Heart left ventricle (tissue), 13 donors: ENCODE results near the gene SRPK1.

Source experiments
- POLR2A ChIP-seq, 2 donors: fragments of 450-650 bp; IDR thresholded peaks; one replicate each; pipeline ENCODE4 v1.6.1; 2017; ENCODE audit warnings: antibody characterized with exemption in 2 of 2, mild to moderate bottlenecking in 2 of 2, moderate library complexity in 2 of 2
- TF ChIP-seq, protein P1 (sequence below), 12 donors: fragments of 200-600 bp; sonication (generic) in 4 of 12; IDR thresholded peaks; one replicate each; pipeline versions ENCODE4 v1.5.0 to v1.8.0; 2018 to 2022; ENCODE audit warnings: antibody characterized with exemption in 12 of 12, mild to moderate bottlenecking in 5 of 12
- donor health status: ischemic (EF 13 %, LVEDD 7.1; RV severe dilation, severe dysfunction).
- donor health status: DM: no; HTN: yes; CAD: no.
- donor health status: DM: no; HTN: no; CAD: no.
- donor health status: ischemic (EF 25% LVEDD 6.9; RV normal size, moderate dysfunction).
- donor health status: ischemic (EF 25% LVEDD 5.7; RV mildly dilated, moderate dysfunction).
- donor health status: ischemic (EF 35%, LVEDD 5.7; RV mildly dilated, moderate dysfunction).
- donor health status: nonischemic (EF 11% LVEDD 7.7; RV severe dilation, severe dysfunction).
- donor health status: DM: yes; HTN: yes; CAD: no.
- donor health status: PGD.
- donor health status: ischemic (EF 29% LVEDD 5.4; RV normal size, mild dysfunction).
- donor health status: nonischemic (EF 23%, LVEDD 6.1; RV moderate dilation, normal function).

DNA sequence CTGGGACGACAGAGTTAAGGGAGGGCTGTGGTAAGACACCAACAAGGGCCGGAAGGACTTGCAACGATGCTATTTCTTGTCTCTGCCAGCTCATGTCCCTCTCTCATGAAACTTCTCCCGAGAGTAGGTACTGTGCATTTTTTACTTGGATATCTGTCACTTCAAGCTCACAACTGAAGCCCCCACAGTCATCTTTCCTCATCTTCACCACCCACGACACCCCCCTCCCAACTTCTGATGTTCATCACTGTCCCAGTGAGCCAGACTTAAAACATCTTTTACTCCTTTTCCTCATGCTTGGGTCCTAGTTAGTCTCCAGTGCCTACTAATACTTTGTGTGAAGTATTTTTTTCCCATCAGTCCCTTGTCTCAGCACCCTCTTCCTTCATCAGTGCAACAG is 34.6 kb upstream of the SRPK1 start:
- TF ChIP-seq, protein P1, sequence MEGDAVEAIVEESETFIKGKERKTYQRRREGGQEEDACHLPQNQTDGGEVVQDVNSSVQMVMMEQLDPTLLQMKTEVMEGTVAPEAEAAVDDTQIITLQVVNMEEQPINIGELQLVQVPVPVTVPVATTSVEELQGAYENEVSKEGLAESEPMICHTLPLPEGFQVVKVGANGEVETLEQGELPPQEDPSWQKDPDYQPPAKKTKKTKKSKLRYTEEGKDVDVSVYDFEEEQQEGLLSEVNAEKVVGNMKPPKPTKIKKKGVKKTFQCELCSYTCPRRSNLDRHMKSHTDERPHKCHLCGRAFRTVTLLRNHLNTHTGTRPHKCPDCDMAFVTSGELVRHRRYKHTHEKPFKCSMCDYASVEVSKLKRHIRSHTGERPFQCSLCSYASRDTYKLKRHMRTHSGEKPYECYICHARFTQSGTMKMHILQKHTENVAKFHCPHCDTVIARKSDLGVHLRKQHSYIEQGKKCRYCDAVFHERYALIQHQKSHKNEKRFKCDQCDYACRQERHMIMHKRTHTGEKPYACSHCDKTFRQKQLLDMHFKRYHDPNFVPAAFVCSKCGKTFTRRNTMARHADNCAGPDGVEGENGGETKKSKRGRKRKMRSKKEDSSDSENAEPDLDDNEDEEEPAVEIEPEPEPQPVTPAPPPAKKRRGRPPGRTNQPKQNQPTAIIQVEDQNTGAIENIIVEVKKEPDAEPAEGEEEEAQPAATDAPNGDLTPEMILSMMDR (IDR thresholded peaks at IDR 0.05) = no peak
- TF ChIP-seq POLR2A (IDR thresholded peaks at IDR 0.05) = no peak
